Osteoblast (primary cell): ENCODE results near the gene DIS3L2. TPM values are rescaled to one million over a fixed set of nuclear protein-coding genes. Genes with fewer than 3 reads are reported as not detected.

Experiments
- DNase-seq: peaks from one replicate; pipeline ENCODE4 v3.0.0; 2011; ENCODE audit warnings: low spot score, mixed read lengths; ENCODE audit not compliant: insufficient read length; ENCODE audit errors: missing footprints
- H2AFZ ChIP-seq: 2 replicates; pipeline ENCODE4 v1.6.0; 2011; ENCODE audit warnings: mild to moderate bottlenecking, low read length
- H3K27ac ChIP-seq: 2 replicates; pipeline ENCODE4 v1.5.1; 2011; ENCODE audit warnings: mild to moderate bottlenecking, low read depth, low read length, moderate library complexity
- H3K27me3 ChIP-seq: 2 replicates; pipeline ENCODE4 v1.6.0; 2012; ENCODE audit warnings: mild to moderate bottlenecking, control low read depth, inconsistent platforms, low read length, moderate library complexity; ENCODE audit not compliant: insufficient read depth
- H3K36me3 ChIP-seq: 2 replicates; pipeline ENCODE4 v1.5.1; 2011; ENCODE audit warnings: mild to moderate bottlenecking, low read length, control low read depth, moderate library complexity; ENCODE audit not compliant: insufficient read depth
- H3K4me1 ChIP-seq: 2 replicates; pipeline ENCODE4 v1.5.1; 2011; ENCODE audit warnings: mild to moderate bottlenecking, low read length, control low read depth, moderate library complexity; ENCODE audit not compliant: insufficient read depth
- H3K4me2 ChIP-seq: 2 replicates; pipeline ENCODE4 v1.6.0; 2011; ENCODE audit warnings: mild to moderate bottlenecking, low read length; ENCODE audit not compliant: insufficient read depth
- H3K4me3 ChIP-seq: fragments of 200-600 bp; sonication (generic); 3 replicates; pipeline ENCODE4 v1.5.1; 2012; ENCODE audit warnings: mild to moderate bottlenecking, low read length, inconsistent platforms; ENCODE audit not compliant: insufficient read depth
- H3K79me2 ChIP-seq: 2 replicates; pipeline ENCODE4 v1.6.0; 2012; ENCODE audit warnings: mild to moderate bottlenecking, low read length, control low read depth, inconsistent platforms; ENCODE audit not compliant: insufficient read depth
- H3K9me3 ChIP-seq: 2 replicates; pipeline ENCODE4 v1.5.1; 2011; ENCODE audit warnings: low read depth, low read length, control low read depth
- H4K20me1 ChIP-seq: 2 replicates; pipeline ENCODE4 v1.6.0; 2012; ENCODE audit warnings: mild to moderate bottlenecking, low read length, control low read depth; ENCODE audit not compliant: insufficient read depth
- CTCF ChIP-seq: IDR thresholded peaks from 2 replicates; pipeline ENCODE4 v1.5.1; 2011; ENCODE audit warnings: mild to moderate bottlenecking, low read depth, low read length, moderate library complexity; ENCODE audit errors: extremely low read depth
- total RNA-seq: library from RNA; depleted of rRNA; stranded (reverse); fragments of >200 nt; gene quantifications from 2 replicates; pipeline ENCODE4 v1.2.3, GENCODE V29; 2012

Gene DIS3L2
- total RNA-seq, 1 donor, result 28.2 TPM

- no peak for TF ChIP-seq CTCF
- Histone ChIP-seq H2AFZ (no peak overlapping the region), H4K20me1 (no peaks in the 10 kb centered on the region), H3K27me3 (no peaks in the 10 kb centered on the region), H3K27ac (no peak overlapping the region), H3K4me3 (no peak overlapping the region), H3K4me1 (no peaks in the 10 kb centered on the region), H3K4me2 (no peak overlapping the region), H3K79me2 (no peaks in the 10 kb centered on the region), H3K36me3 (no peaks in the 10 kb centered on the region), H3K9me3 (no peaks in the 10 kb centered on the region)
- DNase-seq, result no peak
These were observed 229.3 kb downstream of the DIS3L2 start for GRCh38 chr2:232190796-232191195.

- TF ChIP-seq CTCF, result no peak
- no peak for DNase-seq
These were observed 234.0 kb downstream of the DIS3L2 start for GRCh38 chr2:232195487-232195886.

GRCh38 chr2:232196802-232197201, 235.3 kb downstream of the DIS3L2 start:
- no peak for TF ChIP-seq CTCF
- no peak for DNase-seq
- no peaks in the 10 kb centered on the region for H3K79me2 ChIP-seq
- no peak overlapping the region for H2AFZ ChIP-seq
- no peak overlapping the region for H3K4me3 ChIP-seq
- H3K27ac ChIP-seq, result no peak overlapping the region
- no peaks in the 10 kb centered on the region for H3K4me1 ChIP-seq
- H3K36me3 ChIP-seq, result no peaks in the 10 kb centered on the region
- H3K9me3 ChIP-seq, result no peaks in the 10 kb centered on the region
- H4K20me1 ChIP-seq, result no peaks in the 10 kb centered on the region
- H3K27me3 ChIP-seq, result no peaks in the 10 kb centered on the region
- H3K4me2 ChIP-seq, result no peak overlapping the region

More at GRCh38 chr2:232195487-232195886, 234.0 kb downstream of the DIS3L2 start:
- H3K4me3 ChIP-seq, result no peak overlapping the region
- no peaks in the 10 kb centered on the region for H3K36me3 ChIP-seq
- H3K9me3 ChIP-seq, result no peaks in the 10 kb centered on the region
- H4K20me1 ChIP-seq, result no peaks in the 10 kb centered on the region
- no peak overlapping the region for H3K27ac ChIP-seq
- H2AFZ ChIP-seq, result no peak overlapping the region
- no peaks in the 10 kb centered on the region for H3K27me3 ChIP-seq
- no peaks in the 10 kb centered on the region for H3K79me2 ChIP-seq
- no peak overlapping the region for H3K4me2 ChIP-seq
- H3K4me1 ChIP-seq, result no peaks in the 10 kb centered on the region

- H2AFZ ChIP-seq, result no peak overlapping the region
- H3K27ac ChIP-seq, result no peak overlapping the region
- H3K4me3 ChIP-seq, result no peak overlapping the region
- H3K79me2 ChIP-seq, result no peaks in the 10 kb centered on the region
- no peaks in the 10 kb centered on the region for H3K27me3 ChIP-seq
- no peak for TF ChIP-seq CTCF
- peaks cover 2% of the 10 kb centered on the region for H4K20me1 ChIP-seq
- H3K36me3 ChIP-seq, result no peaks in the 10 kb centered on the region
- DNase-seq, result no peak
- H3K9me3 ChIP-seq, result no peaks in the 10 kb centered on the region
- no peak overlapping the region for H3K4me2 ChIP-seq
- peaks cover 15% of the 10 kb centered on the region for H3K4me1 ChIP-seq
These were observed 238.7 kb downstream of the DIS3L2 start for GRCh38 chr2:232200195-232200594.
